Measurements from ENCODE around the gene CALML5.

The CALML5 gene

GRCh38 chr10:5508786-5509185 lies 9.4 kb upstream of the CALML5 start:
- H3K27ac ChIP-seq (ENCODE audit: insufficient read depth, low read depth, low read length, poor library complexity, severe bottlenecking) = no peak overlapping the region
- H3K4me3 ChIP-seq (ENCODE audit: insufficient read depth, low read depth, low read length) = no peak overlapping the region
- H3K27me3 ChIP-seq (ENCODE audit: control insufficient read depth, insufficient read depth, low read length, poor library complexity, severe bottlenecking) = no peaks in the 10 kb centered on the region
- WGBS, 2 experiments = 94 to 95% methylated on average over 6 of the region's 6 CpGs
- H3K9me3 ChIP-seq (ENCODE audit: control insufficient read depth, low read length) = no peaks in the 10 kb centered on the region
- H3K4me1 ChIP-seq (ENCODE audit: control insufficient read depth, insufficient read depth, low read length) = peaks cover 11% of the 10 kb centered on the region
- no peaks in the 10 kb centered on the region for H3K36me3 ChIP-seq (ENCODE audit: control insufficient read depth, insufficient read depth, low read length)

- WGBS, 2 experiments = 94 to 96% methylated on average over 18 of the region's 18 CpGs
- Histone ChIP-seq H3K4me1 (ENCODE audit: control insufficient read depth, insufficient read depth, low read length) (peaks cover 11% of the 10 kb centered on the region), H3K36me3 (ENCODE audit: control insufficient read depth, insufficient read depth, low read length) (no peaks in the 10 kb centered on the region), H3K27ac (ENCODE audit: insufficient read depth, low read depth, low read length, poor library complexity, severe bottlenecking) (no peak overlapping the region), H3K27me3 (ENCODE audit: control insufficient read depth, insufficient read depth, low read length, poor library complexity, severe bottlenecking) (no peaks in the 10 kb centered on the region), H3K4me3 (ENCODE audit: insufficient read depth, low read depth, low read length) (no peak overlapping the region), H3K9me3 (ENCODE audit: control insufficient read depth, low read length) (no peaks in the 10 kb centered on the region)
Observed at GRCh38 chr10:5508161-5508604, 8.8 kb upstream of the CALML5 start.

GRCh38 chr10:5507649-5508131 lies 8.3 kb upstream of the CALML5 start:
- peaks cover 8% of the 10 kb centered on the region for H3K4me1 ChIP-seq (ENCODE audit: control insufficient read depth, insufficient read depth, low read length)
- H3K27ac ChIP-seq (ENCODE audit: insufficient read depth, low read depth, low read length, poor library complexity, severe bottlenecking) = no peak overlapping the region
- no peaks in the 10 kb centered on the region for H3K27me3 ChIP-seq (ENCODE audit: control insufficient read depth, insufficient read depth, low read length, poor library complexity, severe bottlenecking)
- no peak overlapping the region for H3K4me3 ChIP-seq (ENCODE audit: insufficient read depth, low read depth, low read length)
- no peaks in the 10 kb centered on the region for H3K36me3 ChIP-seq (ENCODE audit: control insufficient read depth, insufficient read depth, low read length)
- 95 to 96% methylated on average over 14 of the region's 14 CpGs for WGBS, 2 experiments
- no peaks in the 10 kb centered on the region for H3K9me3 ChIP-seq (ENCODE audit: control insufficient read depth, low read length)

- 93 to 94% methylated on average over 19 of the region's 19 CpGs for WGBS, 2 experiments
- H3K27ac ChIP-seq (ENCODE audit: insufficient read depth, low read depth, low read length, poor library complexity, severe bottlenecking) = no peak overlapping the region
- no peak overlapping the region for H3K4me3 ChIP-seq (ENCODE audit: insufficient read depth, low read depth, low read length)
- H3K36me3 ChIP-seq (ENCODE audit: control insufficient read depth, insufficient read depth, low read length) = no peaks in the 10 kb centered on the region
- peaks cover under 1% of the 10 kb centered on the region for H3K4me1 ChIP-seq (ENCODE audit: control insufficient read depth, insufficient read depth, low read length)
- no peaks in the 10 kb centered on the region for H3K9me3 ChIP-seq (ENCODE audit: control insufficient read depth, low read length)
- H3K27me3 ChIP-seq (ENCODE audit: control insufficient read depth, insufficient read depth, low read length, poor library complexity, severe bottlenecking) = no peaks in the 10 kb centered on the region
Observed at GRCh38 chr10:5506751-5507648, 7.6 kb upstream of the CALML5 start.

GRCh38 chr10:5506246-5506645 lies 6.9 kb upstream of the CALML5 start:
- Histone ChIP-seq H3K4me1 (ENCODE audit: control insufficient read depth, insufficient read depth, low read length) (no peaks in the 10 kb centered on the region), H3K27me3 (ENCODE audit: control insufficient read depth, insufficient read depth, low read length, poor library complexity, severe bottlenecking) (no peaks in the 10 kb centered on the region), H3K4me3 (ENCODE audit: insufficient read depth, low read depth, low read length) (no peak overlapping the region), H3K36me3 (ENCODE audit: control insufficient read depth, insufficient read depth, low read length) (no peaks in the 10 kb centered on the region), H3K27ac (ENCODE audit: insufficient read depth, low read depth, low read length, poor library complexity, severe bottlenecking) (no peak overlapping the region), H3K9me3 (ENCODE audit: control insufficient read depth, low read length) (no peaks in the 10 kb centered on the region)
- WGBS, 2 experiments = 87 to 96% methylated on average over 2 of the region's 2 CpGs

- Histone ChIP-seq H3K4me1 (ENCODE audit: control insufficient read depth, insufficient read depth, low read length) (no peaks in the 10 kb centered on the region), H3K4me3 (ENCODE audit: insufficient read depth, low read depth, low read length) (no peak overlapping the region)
- WGBS, 2 experiments = 91 to 93% methylated on average over 18 of the region's 18 CpGs
Observed at GRCh38 chr10:5504146-5505072, 5.0 kb upstream of the CALML5 start.

GRCh38 chr10:5503477-5503835 lies 4.1 kb upstream of the CALML5 start:
- H3K36me3 ChIP-seq (ENCODE audit: control insufficient read depth, insufficient read depth, low read length) = no peaks in the 10 kb centered on the region
- H3K4me1 ChIP-seq (ENCODE audit: control insufficient read depth, insufficient read depth, low read length) = no peaks in the 10 kb centered on the region
- WGBS, 2 experiments = 93% methylated on average over 3 of the region's 3 CpGs
- no peaks in the 10 kb centered on the region for H3K9me3 ChIP-seq (ENCODE audit: control insufficient read depth, low read length)
- H3K4me3 ChIP-seq (ENCODE audit: insufficient read depth, low read depth, low read length) = no peak overlapping the region
- H3K27ac ChIP-seq (ENCODE audit: insufficient read depth, low read depth, low read length, poor library complexity, severe bottlenecking) = no peak overlapping the region
- no peaks in the 10 kb centered on the region for H3K27me3 ChIP-seq (ENCODE audit: control insufficient read depth, insufficient read depth, low read length, poor library complexity, severe bottlenecking)

More at GRCh38 chr10:5504146-5505072, 5.0 kb upstream of the CALML5 start:
- Histone ChIP-seq H3K9me3 (ENCODE audit: control insufficient read depth, low read length) (no peaks in the 10 kb centered on the region), H3K27me3 (ENCODE audit: control insufficient read depth, insufficient read depth, low read length, poor library complexity, severe bottlenecking) (no peaks in the 10 kb centered on the region), H3K27ac (ENCODE audit: insufficient read depth, low read depth, low read length, poor library complexity, severe bottlenecking) (no peak overlapping the region), H3K36me3 (ENCODE audit: control insufficient read depth, insufficient read depth, low read length) (no peaks in the 10 kb centered on the region)

- Histone ChIP-seq H3K27me3 (ENCODE audit: control insufficient read depth, insufficient read depth, low read length, poor library complexity, severe bottlenecking) (no peaks in the 10 kb centered on the region), H3K36me3 (ENCODE audit: control insufficient read depth, insufficient read depth, low read length) (no peaks in the 10 kb centered on the region), H3K4me1 (ENCODE audit: control insufficient read depth, insufficient read depth, low read length) (no peaks in the 10 kb centered on the region), H3K4me3 (ENCODE audit: insufficient read depth, low read depth, low read length) (no peak overlapping the region), H3K9me3 (ENCODE audit: control insufficient read depth, low read length) (no peaks in the 10 kb centered on the region), H3K27ac (ENCODE audit: insufficient read depth, low read depth, low read length, poor library complexity, severe bottlenecking) (no peak overlapping the region)
- 89 to 93% methylated on average over 13 to 14 of the region's 14 CpGs for WGBS, 2 experiments
Observed at GRCh38 chr10:5502571-5503476, 3.5 kb upstream of the CALML5 start.

GRCh38 chr10:5502061-5502521 lies 2.7 kb upstream of the CALML5 start:
- Histone ChIP-seq H3K36me3 (ENCODE audit: control insufficient read depth, insufficient read depth, low read length) (no peaks in the 10 kb centered on the region), H3K27me3 (ENCODE audit: control insufficient read depth, insufficient read depth, low read length, poor library complexity, severe bottlenecking) (no peaks in the 10 kb centered on the region), H3K4me1 (ENCODE audit: control insufficient read depth, insufficient read depth, low read length) (no peaks in the 10 kb centered on the region), H3K27ac (ENCODE audit: insufficient read depth, low read depth, low read length, poor library complexity, severe bottlenecking) (no peak overlapping the region), H3K4me3 (ENCODE audit: insufficient read depth, low read depth, low read length) (no peak overlapping the region), H3K9me3 (ENCODE audit: control insufficient read depth, low read length) (no peaks in the 10 kb centered on the region)
- WGBS, 2 experiments = 88 to 90% methylated on average over 12 of the region's 12 CpGs

Measured in ectodermal cell (in vitro differentiated cells).